HK-2 (cell line): ENCODE results near the gene CCDC85B.

Source experiments
- DNase-seq: peaks from one replicate; pipeline ENCODE4 v3.0.0-alpha.2; 2018; ENCODE audit not compliant: unreplicated experiment

Gene CCDC85B

GRCh38 chr11:65869643-65870306, 20.7 kb upstream of the CCDC85B start:
- no peak for DNase-seq

- no peak for DNase-seq
Measured at GRCh38 chr11:65870307-65870658, 20.2 kb upstream of the CCDC85B start.

DNA sequence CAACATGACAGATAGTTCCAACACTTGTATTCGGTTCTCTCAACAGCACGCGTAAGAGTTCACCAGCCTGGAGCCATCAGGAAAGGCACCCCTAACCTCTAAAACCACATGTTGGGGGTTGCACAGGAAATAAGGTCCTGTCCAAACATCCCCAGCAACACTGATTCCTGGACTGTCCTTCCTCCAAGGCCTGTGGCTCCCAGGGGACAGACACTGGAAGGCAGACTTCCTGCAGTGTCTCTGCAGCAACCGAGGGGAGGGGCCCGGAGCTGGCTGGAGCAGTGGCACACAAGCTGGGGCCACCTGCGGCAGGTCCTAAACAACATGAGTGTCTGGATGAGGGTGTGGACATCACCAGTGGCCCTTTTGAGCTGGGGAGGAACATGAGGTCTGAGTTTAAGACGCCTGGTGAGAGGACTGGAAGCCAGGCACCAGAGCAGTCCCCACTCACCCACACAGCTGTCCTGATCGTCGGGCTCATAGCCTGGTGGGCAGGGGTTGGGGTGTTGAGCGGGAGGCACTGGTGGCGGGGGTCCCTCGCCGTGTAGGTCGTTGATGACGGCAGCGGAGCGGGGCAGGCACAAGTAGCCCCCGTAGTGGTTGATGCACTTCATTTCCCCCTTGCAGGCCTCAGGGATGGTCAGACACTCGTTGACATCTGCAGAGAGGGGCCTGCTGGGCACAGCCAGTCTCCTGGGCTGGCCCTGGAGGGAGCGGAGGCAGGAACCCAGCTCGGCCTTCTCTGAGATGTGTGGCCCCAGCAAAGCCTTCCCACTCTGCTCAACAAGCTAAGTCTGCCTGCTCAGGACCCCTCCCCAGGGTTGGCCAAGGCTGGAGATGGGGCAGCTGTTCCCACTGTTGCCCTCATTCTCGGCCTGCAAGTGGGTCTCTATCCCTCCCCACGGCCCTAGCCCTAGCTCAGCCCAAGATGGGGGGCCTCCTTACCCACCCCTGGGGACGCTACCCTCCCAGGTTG, 19.5 kb upstream of the CCDC85B start:
- no peak for DNase-seq

DNA sequence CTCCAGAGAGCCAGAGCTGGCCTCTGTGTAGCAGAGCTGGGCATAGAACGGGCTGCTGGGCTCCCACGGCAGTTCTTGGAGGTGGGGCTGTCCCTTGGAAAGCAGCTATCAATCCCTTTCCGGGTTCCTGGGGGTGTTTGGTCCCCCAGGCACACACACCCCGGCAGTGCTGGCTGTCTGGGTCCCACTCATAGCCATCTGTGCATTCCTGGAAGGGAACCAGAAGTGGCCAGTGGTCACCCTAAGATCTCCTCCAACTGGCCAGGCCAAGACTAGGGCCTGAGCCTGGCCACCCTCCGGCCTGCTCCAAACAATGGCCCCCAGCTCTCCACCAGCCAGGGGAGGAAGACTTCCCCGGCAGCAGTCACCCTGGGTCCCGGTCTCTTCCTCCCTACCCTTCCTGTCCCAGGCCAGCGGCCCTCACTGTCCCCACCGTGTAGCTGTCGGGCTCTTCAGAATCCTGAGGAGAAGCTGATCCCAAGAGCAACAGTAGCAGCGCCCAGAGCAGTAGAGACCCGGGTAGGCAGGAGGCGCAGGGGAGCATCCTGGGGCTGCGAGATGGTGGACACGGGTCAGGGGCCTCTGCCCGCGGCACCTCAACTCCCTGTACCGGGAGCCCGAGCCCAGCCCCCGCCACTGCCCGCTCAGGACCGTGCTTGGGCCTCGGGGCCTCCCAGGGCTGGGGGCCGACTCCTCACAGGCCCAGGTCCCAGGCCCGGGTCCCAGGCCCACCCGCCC, 18.5 kb upstream of the CCDC85B start:
- DNase-seq = no peak

DNA sequence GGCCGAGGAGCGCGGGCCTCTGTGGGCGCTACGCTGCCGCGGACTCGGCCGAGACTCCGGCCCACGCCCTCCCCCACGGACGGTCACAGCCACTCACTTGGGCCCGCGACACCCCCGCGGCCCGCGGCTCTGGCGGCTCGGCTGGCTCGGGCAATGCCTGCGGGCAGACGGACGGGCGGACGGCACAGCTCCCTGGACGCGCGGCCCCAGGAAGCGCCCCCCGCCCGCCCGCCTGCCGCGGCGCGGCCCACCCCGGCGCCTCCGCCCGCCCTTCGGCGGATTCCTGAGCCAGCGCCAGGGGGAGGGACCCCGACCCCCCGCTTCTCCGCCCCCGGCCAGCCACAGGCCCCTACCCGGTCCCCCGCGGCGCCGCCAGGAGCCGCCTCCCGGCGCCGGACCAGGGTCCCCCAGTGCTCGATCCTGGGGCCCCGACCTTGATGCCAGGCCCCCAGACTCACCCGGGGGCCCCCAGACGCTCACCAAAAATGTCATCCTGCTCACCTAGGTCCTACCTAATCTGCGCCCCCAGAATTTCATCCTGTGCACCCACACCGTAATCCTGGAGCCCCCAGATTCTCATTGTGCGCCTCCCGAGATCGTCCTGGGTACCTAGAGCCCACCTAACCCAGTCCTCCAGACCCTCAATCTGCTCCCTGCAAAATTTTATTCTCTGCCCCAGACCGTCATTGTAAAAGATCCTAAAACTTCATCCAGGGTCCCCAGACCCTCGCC, 17.7 kb upstream of the CCDC85B start, which contains the start of gene EFEMP2:
Gene EFEMP2, minus strand, starts transcription at position 215 of the 732 bp plus-strand sequence. CDS start 446 bp downstream, outside the sequence.
- no peak for DNase-seq

- peak; percentile 91 for DNase-seq
Measured at GRCh38 chr11:65873318-65874156, 16.9 kb upstream of the CCDC85B start.

- no peak for DNase-seq
Measured at GRCh38 chr11:65879617-65880016, 10.9 kb upstream of the CCDC85B start, which contains the start of gene CTSW. Gene CTSW (plus strand): TSS chr11:65879837. CDS start chr11:65879855, 18 bp downstream.

DNA sequence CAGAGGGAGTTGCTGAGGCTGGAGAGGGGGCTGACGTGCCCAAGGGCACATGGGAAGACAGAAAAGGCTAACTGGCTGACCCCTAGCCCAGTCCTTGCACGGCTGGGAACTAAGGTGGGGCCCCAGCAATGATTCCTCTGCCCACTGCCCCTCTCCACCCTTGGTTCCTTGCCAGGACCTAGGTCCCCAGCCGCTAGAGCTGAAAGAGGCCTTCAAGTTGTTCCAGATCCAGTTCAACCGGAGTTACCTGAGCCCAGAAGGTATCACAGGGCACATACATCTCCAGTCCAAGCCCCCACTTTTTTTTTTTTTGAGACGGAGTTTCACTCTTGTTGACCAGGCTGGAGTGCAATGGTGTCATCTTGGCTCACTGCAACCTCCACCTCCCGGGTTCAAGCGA, 10.4 kb upstream of the CCDC85B start:
- DNase-seq = no peak

GRCh38 chr11:65880844-65881421, 9.5 kb upstream of the CCDC85B start:
- no peak for DNase-seq

- DNase-seq = no peak
Measured at GRCh38 chr11:65882120-65883057, 8.1 kb upstream of the CCDC85B start.

DNA sequence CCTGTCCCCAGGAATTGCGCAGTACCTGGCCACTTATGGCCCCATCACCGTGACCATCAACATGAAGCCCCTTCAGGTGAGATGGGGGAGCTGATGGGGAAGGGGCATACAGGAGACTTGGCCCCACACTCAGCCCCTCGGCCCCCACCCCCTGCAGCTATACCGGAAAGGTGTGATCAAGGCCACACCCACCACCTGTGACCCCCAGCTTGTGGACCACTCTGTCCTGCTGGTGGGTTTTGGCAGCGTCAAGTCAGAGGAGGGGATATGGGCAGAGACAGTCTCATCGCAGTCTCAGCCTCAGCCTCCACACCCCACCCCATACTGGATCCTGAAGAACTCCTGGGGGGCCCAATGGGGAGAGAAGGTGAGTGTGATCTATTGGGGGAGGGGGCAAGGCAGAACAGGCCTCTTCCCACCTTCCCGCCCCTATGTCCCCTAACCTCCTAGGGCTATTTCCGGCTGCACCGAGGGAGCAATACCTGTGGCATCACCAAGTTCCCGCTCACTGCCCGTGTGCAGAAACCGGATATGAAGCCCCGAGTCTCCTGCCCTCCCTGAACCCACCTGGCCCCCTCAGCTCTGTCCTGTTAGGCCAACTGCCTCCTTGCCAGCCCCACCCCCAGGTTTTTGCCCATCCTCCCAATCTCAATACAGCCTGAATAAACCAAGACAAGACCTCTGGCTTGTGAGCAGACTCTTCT, 7.3 kb upstream of the CCDC85B start:
- no peak for DNase-seq

- DNase-seq = no peak
Measured at GRCh38 chr11:65883786-65884715, 6.4 kb upstream of the CCDC85B start.

DNA sequence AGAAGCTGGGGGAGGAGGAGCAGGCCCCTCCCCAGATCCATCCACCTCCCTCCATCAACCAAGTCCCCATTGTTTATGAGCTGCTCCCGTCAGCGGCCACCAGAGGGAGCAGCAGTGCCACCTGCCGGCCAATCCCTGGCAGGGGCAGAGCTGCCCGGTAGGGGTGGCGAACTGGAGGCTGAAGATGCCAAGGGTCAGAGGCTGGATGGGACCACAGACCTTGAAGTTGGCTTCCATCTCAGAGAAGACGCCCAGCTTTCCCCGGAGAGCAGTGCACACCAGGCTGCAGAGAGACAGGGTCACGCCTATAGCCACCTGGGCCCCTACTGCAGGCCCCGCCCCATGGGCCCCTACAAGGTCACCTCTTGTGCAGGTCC, 5.8 kb upstream of the CCDC85B start:
- peak; percentile 73 for DNase-seq

DNA sequence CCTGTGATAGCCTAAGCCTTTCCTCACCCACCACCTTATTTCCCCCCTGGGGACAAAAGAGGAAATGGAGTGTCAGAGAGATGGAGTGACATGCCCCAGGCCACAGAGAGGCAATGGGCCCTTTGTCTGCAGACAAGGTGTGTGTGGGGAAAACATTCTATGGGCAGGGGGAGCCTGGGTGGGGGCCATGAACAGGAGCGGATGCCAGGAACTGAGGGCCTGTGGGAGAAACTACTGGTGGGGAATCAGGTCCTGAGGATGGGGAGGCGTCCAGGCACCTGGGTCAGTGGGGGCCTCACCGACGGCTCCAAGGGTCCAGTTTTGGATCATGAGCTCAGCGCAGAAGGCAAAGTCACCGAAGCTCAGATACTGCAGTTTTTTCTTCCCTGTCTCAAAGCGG, 5.2 kb upstream of the CCDC85B start:
- DNase-seq = no peak

- DNase-seq = no peak
Measured at GRCh38 chr11:65885808-65886536, 4.5 kb upstream of the CCDC85B start.

DNA sequence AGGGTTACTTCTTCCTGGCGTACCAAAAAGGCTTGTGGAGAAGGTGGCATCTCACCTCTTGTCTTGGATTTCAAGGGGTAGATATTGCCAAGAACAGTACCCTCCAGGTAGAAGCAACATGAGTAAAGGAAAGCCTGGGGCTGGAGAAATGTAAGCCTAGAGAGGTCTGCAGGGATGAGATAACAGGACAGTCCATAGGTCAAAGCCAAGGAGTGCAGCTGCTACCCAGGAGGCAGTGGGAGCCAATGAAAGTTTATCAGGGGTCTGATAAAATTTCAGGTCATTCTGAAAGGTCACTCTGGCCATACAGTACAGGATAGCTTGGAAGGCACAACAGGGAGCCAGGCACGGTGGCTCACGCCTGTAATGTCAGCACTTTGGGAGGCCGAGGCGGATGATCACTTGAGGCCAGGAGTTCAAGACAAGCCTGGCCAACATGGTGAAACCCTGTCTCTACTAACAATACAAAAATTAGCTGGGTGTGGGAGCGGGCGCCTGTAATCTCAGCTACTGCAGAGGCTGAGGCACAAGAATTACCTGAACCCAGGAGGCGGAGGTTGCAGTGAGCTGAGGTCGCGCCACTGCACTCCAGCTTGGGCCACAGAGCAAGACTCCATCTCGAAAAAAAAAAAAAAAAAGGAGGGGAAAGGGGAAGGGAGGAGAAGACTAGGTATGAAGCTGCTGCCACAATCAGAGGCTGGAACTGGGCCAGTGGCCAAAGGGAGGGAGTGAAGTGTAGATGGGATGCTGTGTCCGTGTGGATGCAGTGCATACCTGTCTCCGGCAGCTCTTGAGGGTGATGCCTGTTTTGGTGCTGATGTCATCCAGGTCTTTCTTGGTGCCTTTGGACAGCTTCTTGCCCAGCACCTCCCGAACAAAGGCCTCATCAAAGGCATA, 3.4 kb upstream of the CCDC85B start:
- no peak for DNase-seq
